GM18507 (cell line): ENCODE measurements around the gene ZFP2.
"Not testable (repeated sequence)": the region's sequence is repeated elsewhere in the genome, so short reads cannot be mapped to it uniquely, and the experiment has no call there.

Source experiments
- DNase-seq: peaks from one replicate; pipeline ENCODE4 v3.0.0; 2011; ENCODE audit warnings: low read depth; ENCODE audit not compliant: insufficient read length; ENCODE audit errors: extremely low spot score
- FAIRE-seq: peaks from 2 replicates; lab custom pipeline; 2011; peaks lifted over from hg19 to GRCh38; lab: Jason Lieb, UNC

Gene ZFP2

GRCh38 chr5:178895615-178896571, at the start of gene ZFP2:
Gene ZFP2 (plus strand): TSS chr5:178895913. CDS start chr5:178931314, 35,401 bp downstream.
- no peak for FAIRE-seq
- DNase-seq, result no peak

- DNase-seq (no peak), FAIRE-seq (no peak)
Measured at GRCh38 chr5:178849316-178849715, 46.4 kb upstream of the ZFP2 start.

GRCh38 chr5:178851951-178852350, 43.8 kb upstream of the ZFP2 start:
- DNase-seq (no peak), FAIRE-seq (no peak)

GRCh38 chr5:178854284-178854683, 41.4 kb upstream of the ZFP2 start:
- no peak for DNase-seq
- no peak for FAIRE-seq

GRCh38 chr5:178859625-178860521, 35.8 kb upstream of the ZFP2 start, which contains the start of gene ZNF354B:
Gene ZNF354B (plus strand): TSS chr5:178859953. CDS start chr5:178861048, 1,095 bp downstream.
- FAIRE-seq (peak; percentile 88), DNase-seq (peak; percentile 81)

GRCh38 chr5:178860615-178861014, 35.1 kb upstream of the ZFP2 start:
- not testable (repeated sequence) for DNase-seq, FAIRE-seq

- DNase-seq (no peak), FAIRE-seq (no peak)
Measured at GRCh38 chr5:178861627-178862026, 34.1 kb upstream of the ZFP2 start.

GRCh38 chr5:178866946-178867345, 28.8 kb upstream of the ZFP2 start:
- FAIRE-seq (no peak), DNase-seq (no peak)

GRCh38 chr5:178869577-178869976, 26.1 kb upstream of the ZFP2 start:
- no peak for FAIRE-seq
- DNase-seq, result no peak

GRCh38 chr5:178870411-178870810, 25.3 kb upstream of the ZFP2 start:
- no peak for DNase-seq
- FAIRE-seq, result no peak

- FAIRE-seq (no peak), DNase-seq (no peak)
Measured at GRCh38 chr5:178872302-178872701, 23.4 kb upstream of the ZFP2 start.

- not testable (repeated sequence) for FAIRE-seq, DNase-seq
Measured at GRCh38 chr5:178883115-178883694, 12.5 kb upstream of the ZFP2 start.

- FAIRE-seq (no peak), DNase-seq (no peak)
Measured at GRCh38 chr5:178883815-178884430, 11.8 kb upstream of the ZFP2 start.

GRCh38 chr5:178899289-178899688, 3.6 kb downstream of the ZFP2 start:
- no peak for FAIRE-seq
- DNase-seq, result no peak

- FAIRE-seq, result no peak
- no peak for DNase-seq
Measured at GRCh38 chr5:178902849-178903248, 7.1 kb downstream of the ZFP2 start.

- no peak for DNase-seq
- no peak for FAIRE-seq
Measured at GRCh38 chr5:178931846-178932760, 36.4 kb downstream of the ZFP2 start.

GRCh38 chr5:178940569-178941360, 45.1 kb downstream of the ZFP2 start, which contains the start of gene ZNF454:
Gene ZNF454 (plus strand): TSS chr5:178941198. CDS start chr5:178942792, 1,594 bp downstream.
- DNase-seq (no peak), FAIRE-seq (no peak)
